Mesenchymal stem cell (in vitro differentiated cells and primary cell): ENCODE measurements around the gene PDK2.

Source experiments
- DNase-seq: peaks from one replicate; pipeline ENCODE4 v3.0.0-alpha.2; 2013
- H2AFZ ChIP-seq: one replicate; pipeline ENCODE4 v1.6.1; 2013; ENCODE audit warnings: low read depth, mild to moderate bottlenecking, control low read depth, inconsistent platforms, low read length, moderate library complexity
- H2AK5ac ChIP-seq: 2 replicates; pipeline ENCODE4 v1.6.1; 2013; ENCODE audit warnings: low read length, moderate library complexity, mild to moderate bottlenecking, inconsistent platforms; ENCODE audit not compliant: severe bottlenecking
- H2BK120ac ChIP-seq: one replicate; pipeline ENCODE4 v1.6.1; 2013; ENCODE audit warnings: low read depth, mild to moderate bottlenecking, inconsistent platforms, low read length, moderate library complexity
- H2BK12ac ChIP-seq, 2 experiments: one replicate each; pipeline ENCODE4 v1.6.1; 2013; ENCODE audit warnings: inconsistent platforms in 2 of 2, low read length in 2 of 2, mild to moderate bottlenecking in 2 of 2, moderate library complexity in 2 of 2, control low read depth in 1 of 2
- H2BK15ac ChIP-seq: one replicate; pipeline ENCODE4 v1.6.1; 2013; ENCODE audit warnings: mild to moderate bottlenecking, low read depth, inconsistent platforms; ENCODE audit not compliant: poor library complexity, severe bottlenecking
- H2BK5ac ChIP-seq: 2 replicates; pipeline ENCODE4 v1.6.1; 2013; ENCODE audit warnings: low read depth, mild to moderate bottlenecking, low read length, control low read depth, inconsistent platforms; ENCODE audit not compliant: poor library complexity, severe bottlenecking
- H3K14ac ChIP-seq, 2 experiments: one replicate each; pipeline ENCODE4 v1.6.1; 2013; ENCODE audit warnings: inconsistent platforms in 2 of 2, low read length in 2 of 2, control low read depth in 1 of 2, mild to moderate bottlenecking in 1 of 2, moderate library complexity in 1 of 2
- H3K18ac ChIP-seq, 2 experiments: one replicate each; pipeline ENCODE4 v1.6.1; 2013; ENCODE audit warnings: inconsistent platforms in 2 of 2, low read length in 2 of 2, control low read depth in 1 of 2, low read depth in 1 of 2, mild to moderate bottlenecking in 1 of 2
- H3K23ac ChIP-seq, 2 experiments: one replicate each; pipeline ENCODE4 v1.6.1; 2013; ENCODE audit warnings: inconsistent platforms in 2 of 2, low read length in 2 of 2, mild to moderate bottlenecking in 2 of 2, moderate library complexity in 2 of 2, control low read depth in 1 of 2
- H3K27ac ChIP-seq: 2 replicates; pipeline ENCODE4 v1.5.1; 2013; ENCODE audit warnings: mild to moderate bottlenecking, moderate library complexity, low read length, control low read depth, inconsistent platforms; ENCODE audit not compliant: poor library complexity, severe bottlenecking
- H3K27me3 ChIP-seq, 2 experiments: 2 replicates each; pipeline versions ENCODE4 v1.6.1 to v1.7.0; 2013; ENCODE audit warnings: low read length in 2 of 2, mild to moderate bottlenecking in 2 of 2, moderate library complexity in 2 of 2, control low read depth in 1 of 2, inconsistent platforms in 1 of 2; ENCODE audit not compliant: control insufficient read depth in 1 of 2, insufficient read depth in 1 of 2
- H3K36me3 ChIP-seq, 2 experiments: 2 replicates each; pipeline versions ENCODE4 v1.6.1 to v1.7.0; 2013; ENCODE audit warnings: low read length in 2 of 2, control low read depth in 1 of 2, inconsistent platforms in 1 of 2, low read depth in 1 of 2, mild to moderate bottlenecking in 1 of 2; ENCODE audit not compliant: insufficient read depth in 2 of 2, control insufficient read depth in 1 of 2
- H3K4ac ChIP-seq, 2 experiments: one replicate each; pipeline ENCODE4 v1.6.1; 2013; ENCODE audit warnings: inconsistent platforms in 2 of 2, low read length in 2 of 2, mild to moderate bottlenecking in 2 of 2, moderate library complexity in 2 of 2, control low read depth in 1 of 2, low read depth in 1 of 2
- H3K4me1 ChIP-seq: 2 replicates; pipeline ENCODE4 v1.6.1; 2013; ENCODE audit warnings: low read depth, low read length, control low read depth; ENCODE audit not compliant: control insufficient read depth, insufficient read depth
- H3K4me2 ChIP-seq: 2 replicates; pipeline ENCODE4 v1.6.1; 2013; ENCODE audit warnings: low read length, mild to moderate bottlenecking, inconsistent platforms; ENCODE audit not compliant: poor library complexity, severe bottlenecking
- H3K4me3 ChIP-seq, 2 experiments: 2 replicates each; pipeline versions ENCODE4 v1.5.1 to v1.7.0; 2013; ENCODE audit warnings: low read length in 2 of 2, mild to moderate bottlenecking in 2 of 2, control low read depth in 1 of 2, low read depth in 1 of 2; ENCODE audit not compliant: insufficient read depth in 1 of 2
- H3K79me1 ChIP-seq: replicated peaks from 2 replicates; pipeline ENCODE4 v1.6.1; 2013; ENCODE audit warnings: mild to moderate bottlenecking, control low read depth, low read length, inconsistent platforms; ENCODE audit not compliant: poor library complexity, severe bottlenecking
- H3K9ac ChIP-seq: 2 replicates; pipeline ENCODE4 v1.7.0; 2013; ENCODE audit warnings: mild to moderate bottlenecking, low read length, moderate library complexity
- H3K9me3 ChIP-seq: 2 replicates; pipeline ENCODE4 v1.7.0; 2013; ENCODE audit warnings: mild to moderate bottlenecking, low read length; ENCODE audit not compliant: control insufficient read depth
- H4K8ac ChIP-seq: one replicate; pipeline ENCODE4 v1.6.1; 2013; ENCODE audit warnings: inconsistent platforms, mild to moderate bottlenecking, low read length, moderate library complexity
- H4K91ac ChIP-seq: one replicate; pipeline ENCODE4 v1.6.1; 2013; ENCODE audit warnings: mild to moderate bottlenecking, low read length, inconsistent platforms
- WGBS: methylation state at CpG from one replicate; pipeline ENCODE4 v1.1.7; 2013; ENCODE audit warnings: mixed read lengths; 5-methylcytosine and 5-hydroxymethylcytosine counted together

The PDK2 gene

GRCh38 chr17:50113624-50114320 lies 18.6 kb downstream of the PDK2 start:
- no peak overlapping the region for H2BK12ac ChIP-seq
- no peak overlapping the region for H3K4me2 ChIP-seq
- no peak overlapping the region for H2AFZ ChIP-seq
- peaks cover 24 to 87% of the 10 kb centered on the region in 2 experiments for H3K36me3 ChIP-seq
- 97% methylated on average over 7 of the region's 7 CpGs for WGBS
- no peak overlapping the region for H3K4ac ChIP-seq
- no peak overlapping the region for H2AK5ac ChIP-seq
- H3K9me3 ChIP-seq: no peaks in the 10 kb centered on the region
- H3K79me1 ChIP-seq: peaks cover 2% of the 10 kb centered on the region
- H3K27ac ChIP-seq: no peak overlapping the region
- no peak overlapping the region for H3K18ac ChIP-seq
- H2BK120ac ChIP-seq: no peak overlapping the region
- H4K91ac ChIP-seq: no peak overlapping the region
- no peak overlapping the region for H3K9ac ChIP-seq
- no peak overlapping the region for H3K23ac ChIP-seq
- no peak overlapping the region for H2BK5ac ChIP-seq
- no peak overlapping the region for H3K4me3 ChIP-seq
- H2BK15ac ChIP-seq: no peak overlapping the region
- H3K14ac ChIP-seq: no peak overlapping the region
- peaks cover 0 to 19% of the 10 kb centered on the region in 2 experiments for H3K27me3 ChIP-seq
- no peak overlapping the region for H4K8ac ChIP-seq
- no peak for DNase-seq
- peaks cover 47% of the 10 kb centered on the region for H3K4me1 ChIP-seq

DNA sequence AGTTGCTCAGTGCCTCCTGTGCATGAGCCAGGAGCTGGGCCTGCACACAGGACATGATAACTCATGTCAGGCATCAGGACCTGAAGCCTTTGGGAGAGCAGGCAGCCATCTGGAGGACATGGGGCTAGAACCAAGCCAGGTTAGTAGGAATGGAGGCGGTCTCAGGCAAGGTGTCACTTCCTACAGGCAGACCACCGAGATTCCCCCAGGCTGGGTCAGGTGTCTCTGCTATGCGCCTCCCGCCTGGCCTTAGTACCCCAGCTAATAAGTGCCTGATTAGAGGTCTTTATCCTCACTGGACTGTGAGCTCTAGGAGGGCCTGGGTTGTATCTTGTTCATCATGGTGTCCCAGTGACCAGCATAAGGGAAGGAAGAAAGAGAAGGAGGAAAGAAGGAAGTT lies 19.2 kb downstream of the PDK2 start:
- Histone ChIP-seq H3K4ac (no peak overlapping the region), H3K4me1 (peaks cover 48% of the 10 kb centered on the region), H4K8ac (no peak overlapping the region), H3K4me2 (no peak overlapping the region), H3K4me3 (no peak overlapping the region), H2BK12ac (no peak overlapping the region), H3K9me3 (no peaks in the 10 kb centered on the region), H2AFZ (no peak overlapping the region), H3K27ac (no peak overlapping the region), H2BK15ac (no peak overlapping the region), H4K91ac (no peak overlapping the region), H3K9ac (no peak overlapping the region), H2AK5ac (peak overlapping the region; percentile 77), H3K36me3 (peaks cover 18 to 87% of the 10 kb centered on the region in 2 experiments), H3K79me1 (peaks cover 4% of the 10 kb centered on the region), H2BK120ac (no peak overlapping the region), H3K23ac (no peak overlapping the region), H3K18ac (no peak overlapping the region), H3K27me3 (peaks cover 0 to 26% of the 10 kb centered on the region in 2 experiments), H3K14ac (no peak overlapping the region), H2BK5ac (no peak overlapping the region)
- 98% methylated on average over 4 of the region's 4 CpGs for WGBS
- no peak for DNase-seq

DNA sequence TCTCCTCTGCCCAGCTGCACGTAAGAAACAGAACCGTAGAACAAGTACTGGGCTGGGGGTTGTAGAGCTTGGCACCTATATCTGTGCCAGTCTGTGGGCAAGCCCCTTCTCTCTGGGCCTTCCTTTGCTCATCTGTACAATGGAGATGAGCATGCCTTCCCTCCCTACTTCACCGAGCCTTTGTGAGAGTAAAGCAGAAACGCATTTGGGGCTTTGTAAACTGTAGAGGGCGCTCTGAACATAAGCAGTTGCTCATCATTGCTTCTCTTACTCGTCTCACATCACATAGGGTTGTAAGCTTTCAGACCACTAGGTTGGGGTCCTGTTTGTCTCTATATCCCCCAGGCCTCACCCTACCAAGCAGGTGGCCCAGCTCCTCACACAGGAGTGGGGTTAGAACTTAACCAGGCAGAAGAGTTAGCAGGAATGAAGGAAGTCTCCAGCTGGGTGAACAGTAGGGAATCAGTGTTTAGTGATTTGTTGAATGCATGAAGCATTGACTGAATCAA lies 19.8 kb downstream of the PDK2 start:
- no peak overlapping the region for H2AFZ ChIP-seq
- no peak overlapping the region for H3K4ac ChIP-seq
- H3K4me3 ChIP-seq: no peak overlapping the region
- no peak overlapping the region for H4K8ac ChIP-seq
- no peak overlapping the region for H3K9ac ChIP-seq
- H3K4me2 ChIP-seq: no peak overlapping the region
- peaks cover 13 to 86% of the 10 kb centered on the region in 2 experiments for H3K36me3 ChIP-seq
- H2BK5ac ChIP-seq: no peak overlapping the region
- peaks cover 0 to 31% of the 10 kb centered on the region in 2 experiments for H3K27me3 ChIP-seq
- 33% methylated on average over 6 of the region's 6 CpGs for WGBS
- H3K18ac ChIP-seq: no peak overlapping the region
- peak overlapping the region; percentile 77 for H2AK5ac ChIP-seq
- H3K4me1 ChIP-seq: peaks cover 48% of the 10 kb centered on the region
- H2BK15ac ChIP-seq: no peak overlapping the region
- DNase-seq: peak; percentile 77
- H3K23ac ChIP-seq: no peak overlapping the region
- H3K79me1 ChIP-seq: peaks cover 4% of the 10 kb centered on the region
- H3K14ac ChIP-seq: no peak overlapping the region
- H2BK12ac ChIP-seq: no peak overlapping the region
- H4K91ac ChIP-seq: no peak overlapping the region
- peak overlapping the region; percentile 8 for H3K27ac ChIP-seq
- no peaks in the 10 kb centered on the region for H3K9me3 ChIP-seq
- H2BK120ac ChIP-seq: no peak overlapping the region

DNA sequence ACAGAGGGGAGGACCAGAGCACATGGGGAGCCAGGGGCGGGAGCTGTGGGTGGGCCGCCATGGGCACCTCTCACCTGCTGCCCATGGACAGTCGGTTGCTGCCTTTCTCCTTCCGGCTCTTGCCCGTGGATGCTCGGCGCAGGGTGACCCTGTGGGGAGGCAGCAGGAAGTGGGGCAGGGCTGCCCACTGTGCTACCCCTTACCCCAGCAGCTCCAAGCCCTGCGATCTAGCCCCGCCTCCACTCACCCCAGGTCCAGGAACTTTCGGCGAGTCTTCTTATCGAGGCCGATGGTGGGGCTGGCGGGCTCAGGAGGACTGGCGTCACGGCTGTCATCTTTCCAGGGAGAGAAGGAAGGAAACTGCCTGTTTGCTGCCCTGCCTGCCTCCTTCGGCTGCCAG lies 20.6 kb downstream of the PDK2 start:
- Histone ChIP-seq H3K4me1 (peaks cover 48% of the 10 kb centered on the region), H3K4me2 (no peak overlapping the region), H3K9ac (no peak overlapping the region), H3K18ac (no peak overlapping the region), H3K4me3 (no peak overlapping the region), H4K8ac (no peak overlapping the region), H3K14ac (no peak overlapping the region), H4K91ac (no peak overlapping the region), H3K36me3 (peaks cover 6 to 77% of the 10 kb centered on the region in 2 experiments), H2AFZ (no peak overlapping the region), H2AK5ac (peak overlapping the region; percentile 2), H3K79me1 (peaks cover 4% of the 10 kb centered on the region), H3K4ac (no peak overlapping the region), H2BK12ac (no peak overlapping the region), H3K23ac (no peak overlapping the region), H3K27me3 (peaks cover 0 to 35% of the 10 kb centered on the region in 2 experiments), H3K27ac (no peak overlapping the region), H2BK15ac (no peak overlapping the region), H2BK5ac (no peak overlapping the region), H3K9me3 (no peaks in the 10 kb centered on the region), H2BK120ac (no peak overlapping the region)
- no peak for DNase-seq
- 92% methylated on average over 17 of the region's 17 CpGs for WGBS
